ENCODE measurements around the gene MYL12B. TPM values are rescaled to one million over a fixed set of nuclear protein-coding genes. Genes with fewer than 3 reads are reported as not detected.

Gene MYL12B
- total RNA-seq, 1 experiment from 2014 or later, result 420 TPM

DNA sequence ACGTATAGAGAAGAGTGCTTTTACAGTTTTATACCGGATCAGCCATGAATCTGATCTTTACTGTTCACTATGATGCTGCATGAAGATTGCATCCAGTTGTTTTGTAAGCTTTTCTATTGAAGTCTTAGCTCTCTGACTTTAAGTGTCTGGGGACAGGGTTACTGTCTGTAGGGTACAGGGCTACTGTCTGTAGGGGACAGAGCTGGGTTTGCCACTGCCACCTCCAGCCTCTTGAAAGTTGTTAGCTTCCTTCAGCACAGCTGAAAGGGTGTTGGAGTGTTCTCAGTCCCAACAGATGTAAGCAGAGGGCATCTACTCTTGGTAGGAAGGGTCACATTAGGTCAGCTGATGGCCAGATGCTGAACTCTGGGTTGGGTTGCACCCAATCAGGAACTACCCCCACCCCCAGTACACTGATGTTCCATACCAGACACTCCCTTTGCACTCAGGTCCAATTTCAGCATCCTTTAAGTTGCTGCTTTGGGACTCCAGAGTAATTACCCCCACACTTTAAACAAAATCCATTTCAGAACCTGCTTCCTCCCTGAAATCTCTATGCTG is 58.0 kb downstream of the MYL12B start:
- ChIA-PET CTCF (no interaction called here), POLR2A (interaction anchor here (1.1 kb wide), 1 partner anchor 128 kb away, joined by 18 read pairs; no protein-coding TSS in a partner anchor)
- no peak for DNase-seq (ENCODE audit: low read depth, low spot score)
- Histone ChIP-seq H3K9me3 (ENCODE audit: control insufficient read depth, insufficient read depth, low read depth, low read length) (no peaks in the 10 kb centered on the region; the same call in 1 of the 2 replicates), H3K36me3 (ENCODE audit: control insufficient read depth, insufficient read depth, low read length) (no peaks in the 10 kb centered on the region), H3K4me3 (ENCODE audit: low read depth in 2 of 2, low read length in 2 of 2) (no peak overlapping the region), H3K27me3 (ENCODE audit: control insufficient read depth, insufficient read depth, low read length) (no peaks in the 10 kb centered on the region), H3K4me1 (ENCODE audit: control insufficient read depth, insufficient read depth, low read length) (peaks cover 47% of the 10 kb centered on the region), H3K27ac (ENCODE audit: low read length) (peak overlapping the region; percentile 81)
- peak; percentile 84 for ATAC-seq
- intact Hi-C loops (cut with micrococcal nuclease; ENCODE audit: unreplicated experiment) (loop anchor here (10.0 kb wide), 1 partner anchor 125 kb away; no protein-coding TSS in a partner anchor), in situ Hi-C loops (cut with HindIII; ENCODE audit: low pct_unique_long_range_greater_than_20kb, low sequenced_read_pairs) (no loop called here)
- no TSS peak for BruUV-seq (replicated peaks)
- TF ChIP-seq POLR2AphosphoS5 (IDR thresholded peaks at IDR 0.05; ENCODE audit: low read depth, low read length) (no peak), TCF7L2 (IDR thresholded peaks at IDR 0.05; ENCODE audit: low read depth, low read length) (no peak), SIN3A (IDR thresholded peaks at IDR 0.05; ENCODE audit: borderline replicate concordance, insufficient read depth, low read depth, low read length) (no peak)
- TF ChIP-seq, protein P1, sequence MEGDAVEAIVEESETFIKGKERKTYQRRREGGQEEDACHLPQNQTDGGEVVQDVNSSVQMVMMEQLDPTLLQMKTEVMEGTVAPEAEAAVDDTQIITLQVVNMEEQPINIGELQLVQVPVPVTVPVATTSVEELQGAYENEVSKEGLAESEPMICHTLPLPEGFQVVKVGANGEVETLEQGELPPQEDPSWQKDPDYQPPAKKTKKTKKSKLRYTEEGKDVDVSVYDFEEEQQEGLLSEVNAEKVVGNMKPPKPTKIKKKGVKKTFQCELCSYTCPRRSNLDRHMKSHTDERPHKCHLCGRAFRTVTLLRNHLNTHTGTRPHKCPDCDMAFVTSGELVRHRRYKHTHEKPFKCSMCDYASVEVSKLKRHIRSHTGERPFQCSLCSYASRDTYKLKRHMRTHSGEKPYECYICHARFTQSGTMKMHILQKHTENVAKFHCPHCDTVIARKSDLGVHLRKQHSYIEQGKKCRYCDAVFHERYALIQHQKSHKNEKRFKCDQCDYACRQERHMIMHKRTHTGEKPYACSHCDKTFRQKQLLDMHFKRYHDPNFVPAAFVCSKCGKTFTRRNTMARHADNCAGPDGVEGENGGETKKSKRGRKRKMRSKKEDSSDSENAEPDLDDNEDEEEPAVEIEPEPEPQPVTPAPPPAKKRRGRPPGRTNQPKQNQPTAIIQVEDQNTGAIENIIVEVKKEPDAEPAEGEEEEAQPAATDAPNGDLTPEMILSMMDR (IDR thresholded peaks at IDR 0.05), result no peak
- TF ChIP-seq, protein P2, sequence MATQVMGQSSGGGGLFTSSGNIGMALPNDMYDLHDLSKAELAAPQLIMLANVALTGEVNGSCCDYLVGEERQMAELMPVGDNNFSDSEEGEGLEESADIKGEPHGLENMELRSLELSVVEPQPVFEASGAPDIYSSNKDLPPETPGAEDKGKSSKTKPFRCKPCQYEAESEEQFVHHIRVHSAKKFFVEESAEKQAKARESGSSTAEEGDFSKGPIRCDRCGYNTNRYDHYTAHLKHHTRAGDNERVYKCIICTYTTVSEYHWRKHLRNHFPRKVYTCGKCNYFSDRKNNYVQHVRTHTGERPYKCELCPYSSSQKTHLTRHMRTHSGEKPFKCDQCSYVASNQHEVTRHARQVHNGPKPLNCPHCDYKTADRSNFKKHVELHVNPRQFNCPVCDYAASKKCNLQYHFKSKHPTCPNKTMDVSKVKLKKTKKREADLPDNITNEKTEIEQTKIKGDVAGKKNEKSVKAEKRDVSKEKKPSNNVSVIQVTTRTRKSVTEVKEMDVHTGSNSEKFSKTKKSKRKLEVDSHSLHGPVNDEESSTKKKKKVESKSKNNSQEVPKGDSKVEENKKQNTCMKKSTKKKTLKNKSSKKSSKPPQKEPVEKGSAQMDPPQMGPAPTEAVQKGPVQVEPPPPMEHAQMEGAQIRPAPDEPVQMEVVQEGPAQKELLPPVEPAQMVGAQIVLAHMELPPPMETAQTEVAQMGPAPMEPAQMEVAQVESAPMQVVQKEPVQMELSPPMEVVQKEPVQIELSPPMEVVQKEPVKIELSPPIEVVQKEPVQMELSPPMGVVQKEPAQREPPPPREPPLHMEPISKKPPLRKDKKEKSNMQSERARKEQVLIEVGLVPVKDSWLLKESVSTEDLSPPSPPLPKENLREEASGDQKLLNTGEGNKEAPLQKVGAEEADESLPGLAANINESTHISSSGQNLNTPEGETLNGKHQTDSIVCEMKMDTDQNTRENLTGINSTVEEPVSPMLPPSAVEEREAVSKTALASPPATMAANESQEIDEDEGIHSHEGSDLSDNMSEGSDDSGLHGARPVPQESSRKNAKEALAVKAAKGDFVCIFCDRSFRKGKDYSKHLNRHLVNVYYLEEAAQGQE (IDR thresholded peaks at IDR 0.05; ENCODE audit: insufficient read depth in 1 of 2, low read depth in 2 of 2, low read length in 1 of 2), result no peak

- ATAC-seq, result no peak
- no peak overlapping the region for H3K4me3 ChIP-seq (ENCODE audit: low read depth in 2 of 2, low read length in 2 of 2)
- no peaks in the 10 kb centered on the region for H3K27me3 ChIP-seq (ENCODE audit: control insufficient read depth, insufficient read depth, low read length)
- peaks cover 47% of the 10 kb centered on the region for H3K4me1 ChIP-seq (ENCODE audit: control insufficient read depth, insufficient read depth, low read length)
- no peaks in the 10 kb centered on the region for H3K36me3 ChIP-seq (ENCODE audit: control insufficient read depth, insufficient read depth, low read length)
- H3K27ac ChIP-seq (ENCODE audit: low read length), result peak overlapping the region; percentile 81
- ChIA-PET CTCF (interaction anchor here (0.7 kb wide), 1 partner anchor 88 kb away, joined by 5 read pairs; no protein-coding TSS in a partner anchor), POLR2A (no interaction called here)
- TF ChIP-seq POLR2AphosphoS5 (IDR thresholded peaks at IDR 0.05; ENCODE audit: low read depth, low read length), result no peak
- no peak for TF ChIP-seq TCF7L2 (IDR thresholded peaks at IDR 0.05; ENCODE audit: low read depth, low read length)
- TF ChIP-seq SIN3A (IDR thresholded peaks at IDR 0.05; ENCODE audit: borderline replicate concordance, insufficient read depth, low read depth, low read length), result no peak
- TF ChIP-seq, protein P1 (IDR thresholded peaks at IDR 0.05), result no peak
- TF ChIP-seq, protein P2 (IDR thresholded peaks at IDR 0.05; ENCODE audit: insufficient read depth in 1 of 2, low read depth in 2 of 2, low read length in 1 of 2), result no peak
- H3K9me3 ChIP-seq (ENCODE audit: control insufficient read depth, insufficient read depth, low read depth, low read length), result no peaks in the 10 kb centered on the region; the same call in 1 of the 2 replicates
- in situ Hi-C loops (cut with HindIII; ENCODE audit: low pct_unique_long_range_greater_than_20kb, low sequenced_read_pairs), result no loop called here
- DNase-seq (ENCODE audit: low read depth, low spot score), result peak; percentile 45
- intact Hi-C loops (cut with micrococcal nuclease; ENCODE audit: unreplicated experiment), result no loop called here
- no TSS peak for BruUV-seq (replicated peaks)
Measured at GRCh38 chr18:3321133-3321812, 59.3 kb downstream of the MYL12B start.

Data from Panc1 (cell line).